K562 (cell line): ENCODE measurements around the gene TPI1.

Experiments
- CHD2 ChIP-seq: IDR thresholded peaks from 2 replicates; pipeline ENCODE4 v1.6.1; 2011; ENCODE audit warnings: low read depth, low read length
- CTCF ChIP-seq, 3 experiments: IDR thresholded peaks in 2 of 3; conservative IDR thresholded peaks in 1 of 3; 2 replicates each; pipeline ENCODE4 v1.5.1; 2011 to 2012; ENCODE audit warnings: low read length in 3 of 3, mild to moderate bottlenecking in 3 of 3, control low read depth in 2 of 3, improper control_type of control experiment in 1 of 3, inconsistent platforms in 1 of 3, low read depth in 1 of 3, mixed read lengths in 1 of 3, moderate library complexity in 1 of 3; ENCODE audit not compliant: insufficient read depth in 2 of 3
- ILF3 ChIP-seq: fragments of 450-650 bp; IDR thresholded peaks from 2 replicates; pipeline ENCODE4 v1.6.1; 2018; ENCODE audit warnings: antibody characterized with exemption, mild to moderate bottlenecking, moderate library complexity, borderline replicate concordance
- POLR2AphosphoS5 ChIP-seq: IDR thresholded peaks from 2 replicates; pipeline ENCODE4 v1.6.1; 2011; ENCODE audit warnings: mild to moderate bottlenecking, low read depth, low read length, moderate library complexity; ENCODE audit not compliant: control insufficient read depth, insufficient read depth
- SETDB1 ChIP-seq: IDR thresholded peaks from one replicate; pipeline ENCODE4 v1.6.1; 2012; ENCODE audit warnings: low read length, control low read depth, inconsistent platforms
- THAP12 ChIP-seq: fragments of 250-450 bp; sonication (Bioruptor Pico); IDR thresholded peaks from 2 replicates; pipeline ENCODE4 v1.9.0; 2021; ENCODE audit warnings: mild to moderate bottlenecking, inconsistent platforms
- ZNF133 ChIP-seq: fragments of 250-450 bp; sonication (Bioruptor Pico); IDR thresholded peaks from 2 replicates; pipeline ENCODE4 v1.4.0; 2020; ENCODE audit warnings: mild to moderate bottlenecking
- ZNF165 ChIP-seq: fragments of 250-450 bp; sonication (Bioruptor Pico); IDR thresholded peaks from 2 replicates; pipeline ENCODE4 v1.4.0; 2020; ENCODE audit warnings: borderline replicate concordance

GRCh38 chr12:6824901-6825381 is 42.4 kb upstream of the TPI1 start:
- TF ChIP-seq POLR2AphosphoS5 (no peak), ZNF133 (CRISPR knock-in tag) (no peak), CTCF (IDR thresholded peaks at IDR 0.05 in 2 of 3, conservative IDR thresholded peaks at IDR 0.05 in 1 of 3; ENCODE audit: insufficient read depth in 2 of 3, low read depth in 1 of 3, low read length in 3 of 3) (no peak), SETDB1 (no peak), ILF3 (no peak), CHD2 (no peak), ZNF165 (CRISPR knock-in tag) (no peak), THAP12 (CRISPR knock-in tag) (no peak)
